Measurements from ENCODE around the gene SRPRB. TPM values are rescaled to one million over a fixed set of nuclear protein-coding genes. Genes with fewer than 3 reads are reported as not detected.

Gene SRPRB
- total RNA-seq, 1 experiment from 2014 or later, result 73.5 TPM

GRCh38 chr3:133840055-133840737 is 34.6 kb downstream of the SRPRB start:
- in situ Hi-C loops (cut with HindIII; ENCODE audit: low pct_unique_long_range_greater_than_20kb, low sequenced_read_pairs), result no loop called here
- Histone ChIP-seq H3K4me1 (ENCODE audit: control insufficient read depth, insufficient read depth, low read length) (no peaks in the 10 kb centered on the region), H3K4me3 (ENCODE audit: low read depth in 2 of 2, low read length in 2 of 2) (no peak overlapping the region), H3K9me3 (ENCODE audit: control insufficient read depth, insufficient read depth, low read depth, low read length) (no peaks in the 10 kb centered on the region), H3K27ac (ENCODE audit: low read length) (no peak overlapping the region), H3K27me3 (ENCODE audit: control insufficient read depth, insufficient read depth, low read length) (no peaks in the 10 kb centered on the region), H3K36me3 (ENCODE audit: control insufficient read depth, insufficient read depth, low read length) (no peaks in the 10 kb centered on the region)
- no TSS peak for BruUV-seq (replicated peaks)
- ChIA-PET CTCF (no interaction called here), POLR2A (no interaction called here)
- no peak for TF ChIP-seq TCF7L2 (IDR thresholded peaks at IDR 0.05; ENCODE audit: low read depth, low read length)
- TF ChIP-seq CTCF (IDR thresholded peaks at IDR 0.05), result no peak
- TF ChIP-seq REST (IDR thresholded peaks at IDR 0.05; ENCODE audit: insufficient read depth in 1 of 2, low read depth in 2 of 2, low read length in 1 of 2), result no peak
- no peak for TF ChIP-seq SIN3A (IDR thresholded peaks at IDR 0.05; ENCODE audit: borderline replicate concordance, insufficient read depth, low read depth, low read length)
- TF ChIP-seq POLR2AphosphoS5 (IDR thresholded peaks at IDR 0.05; ENCODE audit: low read depth, low read length), result no peak
- intact Hi-C loops (cut with micrococcal nuclease; ENCODE audit: unreplicated experiment), result no loop called here
- ATAC-seq (no peak), DNase-seq (ENCODE audit: low read depth, low spot score) (no peak)

- no peak for ATAC-seq
- no peak for TF ChIP-seq SIN3A (IDR thresholded peaks at IDR 0.05; ENCODE audit: borderline replicate concordance, insufficient read depth, low read depth, low read length)
- no peak for TF ChIP-seq POLR2AphosphoS5 (IDR thresholded peaks at IDR 0.05; ENCODE audit: low read depth, low read length)
- no peak for TF ChIP-seq TCF7L2 (IDR thresholded peaks at IDR 0.05; ENCODE audit: low read depth, low read length)
- TF ChIP-seq CTCF (IDR thresholded peaks at IDR 0.05), result no peak
- no peak for TF ChIP-seq REST (IDR thresholded peaks at IDR 0.05; ENCODE audit: insufficient read depth in 1 of 2, low read depth in 2 of 2, low read length in 1 of 2)
These were observed 35.2 kb downstream of the SRPRB start for GRCh38 chr3:133840767-133841166.

More at GRCh38 chr3:133840767-133841166, 35.2 kb downstream of the SRPRB start:
- no peak for DNase-seq (ENCODE audit: low read depth, low spot score)
- H3K9me3 ChIP-seq (ENCODE audit: control insufficient read depth, insufficient read depth, low read depth, low read length), result no peaks in the 10 kb centered on the region
- POLR2A ChIA-PET, result no interaction called here
- H3K4me1 ChIP-seq (ENCODE audit: control insufficient read depth, insufficient read depth, low read length), result no peaks in the 10 kb centered on the region
- no peak overlapping the region for H3K27ac ChIP-seq (ENCODE audit: low read length)
- CTCF ChIA-PET, result no interaction called here
- no peaks in the 10 kb centered on the region for H3K36me3 ChIP-seq (ENCODE audit: control insufficient read depth, insufficient read depth, low read length)
- H3K4me3 ChIP-seq (ENCODE audit: low read depth in 2 of 2, low read length in 2 of 2), result no peak overlapping the region
- H3K27me3 ChIP-seq (ENCODE audit: control insufficient read depth, insufficient read depth, low read length), result no peaks in the 10 kb centered on the region
- BruUV-seq (replicated peaks), result no TSS peak
- in situ Hi-C loops (cut with HindIII; ENCODE audit: low pct_unique_long_range_greater_than_20kb, low sequenced_read_pairs) (no loop called here), intact Hi-C loops (cut with micrococcal nuclease; ENCODE audit: unreplicated experiment) (no loop called here)

All from Panc1 (cell line).